ENCODE measurements around the gene AQP7.
"Not testable (repeated sequence)": the region's sequence is repeated elsewhere in the genome, so short reads cannot be mapped to it uniquely, and the experiment has no call there.

AQP7 gene
- 0 to 0.35 (median 0.17) reads per million in 3 donors for total RNA-seq

DNA sequence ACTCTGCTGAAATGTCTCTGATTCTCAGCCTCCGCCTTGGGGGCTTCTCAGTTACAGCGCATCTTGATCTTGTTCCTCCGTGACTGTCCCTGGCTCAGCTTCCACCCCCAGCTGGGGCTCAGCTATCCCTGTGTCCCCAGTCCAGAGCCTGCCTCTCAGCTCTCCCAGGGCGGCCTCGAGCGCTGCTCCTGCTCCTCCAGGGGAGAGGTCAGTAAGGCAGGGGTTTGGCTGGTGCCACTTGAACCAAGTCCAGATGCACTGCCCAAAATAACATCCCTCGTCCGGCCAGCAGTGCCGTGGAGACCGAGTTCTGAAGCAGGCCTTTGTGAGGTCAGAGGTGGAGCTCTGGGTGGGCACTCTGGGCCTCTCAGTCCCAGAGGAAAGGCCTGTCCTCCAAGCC, at the start of gene AQP7:
Gene AQP7, minus strand, starts transcription at position 198 of the 400 bp plus-strand sequence. CDS start 1,306 bp downstream, outside the sequence.
- H3K9me3 ChIP-seq (ENCODE audit: control insufficient read depth, low read length); H3K36me3 ChIP-seq (ENCODE audit: control insufficient read depth, insufficient read depth, low read length); H3K4me3 ChIP-seq (ENCODE audit: insufficient read depth, low read depth, low read length, poor library complexity, severe bottlenecking); H3K4me1 ChIP-seq (ENCODE audit: control insufficient read depth, insufficient read depth, low read length, poor library complexity, severe bottlenecking); H3K27ac ChIP-seq (ENCODE audit: insufficient read depth, low read length, poor library complexity, severe bottlenecking); H3K27me3 ChIP-seq (replicated peaks; ENCODE audit: control insufficient read depth, insufficient read depth, low read length, poor library complexity, severe bottlenecking); DNase-seq: not testable (repeated sequence)

DNA sequence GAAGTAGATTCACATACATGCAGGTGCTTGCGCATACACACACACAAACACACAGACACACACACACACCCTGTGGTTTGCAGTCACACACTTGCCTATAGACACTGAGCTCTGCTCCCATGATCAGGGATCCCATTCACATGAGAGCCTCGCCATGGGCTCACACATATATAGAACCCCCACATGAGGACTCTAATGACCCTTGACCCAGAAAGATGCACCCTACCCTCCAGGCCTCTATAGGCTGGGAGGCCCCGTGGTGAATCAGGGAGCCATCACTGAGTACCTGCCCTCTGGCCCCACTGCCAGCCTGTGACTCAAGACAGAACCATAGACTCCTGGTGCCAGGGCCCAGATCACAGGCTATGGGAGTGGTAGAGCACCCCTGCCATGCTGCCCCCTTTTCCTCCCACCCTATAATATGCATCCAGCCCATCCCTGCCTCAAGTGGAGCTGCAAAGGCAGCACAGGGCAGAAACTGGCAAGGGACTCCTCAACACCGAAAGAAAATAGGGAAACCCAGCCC, 48.3 kb upstream of the AQP7 start:
- Histone ChIP-seq H3K9me3 (ENCODE audit: control insufficient read depth, low read length) (no peaks in the 10 kb centered on the region), H3K27ac (ENCODE audit: insufficient read depth, low read length, poor library complexity, severe bottlenecking) (no peak overlapping the region), H3K4me1 (ENCODE audit: control insufficient read depth, insufficient read depth, low read length, poor library complexity, severe bottlenecking) (peaks cover 48% of the 10 kb centered on the region), H3K4me3 (ENCODE audit: insufficient read depth, low read depth, low read length, poor library complexity, severe bottlenecking) (no peak overlapping the region), H3K27me3 (replicated peaks; ENCODE audit: control insufficient read depth, insufficient read depth, low read length, poor library complexity, severe bottlenecking) (no peaks in the 10 kb centered on the region), H3K36me3 (ENCODE audit: control insufficient read depth, insufficient read depth, low read length) (no peaks in the 10 kb centered on the region)
- DNase-seq, result no peak

DNA sequence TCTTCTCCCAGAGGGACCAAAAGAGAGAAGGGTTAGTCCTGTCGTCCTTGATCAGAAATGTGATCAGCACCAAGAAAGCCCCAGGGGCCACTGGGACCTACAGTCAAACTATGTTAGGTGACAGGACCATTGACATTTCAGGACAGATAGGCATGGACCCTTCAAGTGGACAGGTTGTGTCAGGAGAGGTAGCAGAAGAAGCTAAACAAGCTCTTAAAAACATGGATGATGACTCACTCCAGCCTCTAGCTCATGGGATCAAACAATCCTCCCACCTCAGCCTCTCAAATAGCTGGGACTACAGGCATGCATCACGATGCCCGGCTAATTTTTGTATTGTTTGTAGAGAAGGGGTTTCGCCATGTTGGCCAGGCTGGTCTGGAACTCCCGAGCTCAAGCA, 47.3 kb upstream of the AQP7 start:
- Histone ChIP-seq H3K4me1 (ENCODE audit: control insufficient read depth, insufficient read depth, low read length, poor library complexity, severe bottlenecking) (peaks cover 54% of the 10 kb centered on the region), H3K9me3 (ENCODE audit: control insufficient read depth, low read length) (no peaks in the 10 kb centered on the region), H3K27ac (ENCODE audit: insufficient read depth, low read length, poor library complexity, severe bottlenecking) (no peak overlapping the region), H3K36me3 (ENCODE audit: control insufficient read depth, insufficient read depth, low read length) (no peaks in the 10 kb centered on the region), H3K27me3 (replicated peaks; ENCODE audit: control insufficient read depth, insufficient read depth, low read length, poor library complexity, severe bottlenecking) (no peaks in the 10 kb centered on the region), H3K4me3 (ENCODE audit: insufficient read depth, low read depth, low read length, poor library complexity, severe bottlenecking) (no peak overlapping the region)
- DNase-seq, result no peak

DNA sequence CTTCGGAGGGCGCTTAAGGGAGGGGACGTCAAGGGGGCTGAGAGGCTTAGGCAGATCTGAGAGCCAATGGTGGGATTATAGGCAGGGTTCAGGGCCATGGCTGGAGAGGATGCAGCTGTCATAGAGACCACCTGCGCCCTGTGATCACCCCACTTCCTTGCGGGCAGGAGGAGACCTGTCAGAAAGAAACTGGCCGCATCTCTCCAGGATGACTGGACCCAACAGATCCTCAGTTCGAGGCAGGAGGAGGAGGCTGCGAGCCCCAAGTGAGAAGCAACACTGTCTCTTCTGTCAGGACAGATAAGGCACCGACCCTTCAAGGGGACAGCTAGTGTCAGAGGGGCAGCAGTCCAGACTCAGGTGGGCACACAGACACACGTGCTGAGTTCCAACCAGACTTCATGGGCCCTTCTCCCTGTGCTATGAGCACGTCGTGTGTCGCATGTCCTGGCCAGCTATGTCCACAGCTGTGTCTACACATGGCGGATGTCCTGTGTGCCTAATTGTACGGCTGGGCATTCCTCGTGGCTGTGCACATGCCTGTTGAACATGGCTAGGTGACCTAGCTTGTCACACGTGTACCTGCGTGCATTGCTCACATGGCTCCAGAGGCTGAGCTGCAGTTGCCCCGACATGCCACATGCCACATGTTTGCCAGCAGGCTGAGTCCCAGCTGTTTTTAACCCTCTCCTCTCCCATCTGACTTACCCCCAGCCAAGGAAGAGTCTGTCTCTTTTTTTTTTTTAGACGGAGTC, 45.6 kb upstream of the AQP7 start:
- Histone ChIP-seq H3K4me1 (ENCODE audit: control insufficient read depth, insufficient read depth, low read length, poor library complexity, severe bottlenecking) (peaks cover 49% of the 10 kb centered on the region), H3K27me3 (replicated peaks; ENCODE audit: control insufficient read depth, insufficient read depth, low read length, poor library complexity, severe bottlenecking) (no peaks in the 10 kb centered on the region), H3K9me3 (ENCODE audit: control insufficient read depth, low read length) (no peaks in the 10 kb centered on the region), H3K4me3 (ENCODE audit: insufficient read depth, low read depth, low read length, poor library complexity, severe bottlenecking) (peak overlapping the region; percentile 77), H3K36me3 (ENCODE audit: control insufficient read depth, insufficient read depth, low read length) (peaks cover 9% of the 10 kb centered on the region), H3K27ac (ENCODE audit: insufficient read depth, low read length, poor library complexity, severe bottlenecking) (peak overlapping the region; percentile 77)
- DNase-seq, result no peak

- Histone ChIP-seq H3K4me1 (ENCODE audit: control insufficient read depth, insufficient read depth, low read length, poor library complexity, severe bottlenecking) (peaks cover 41% of the 10 kb centered on the region), H3K27ac (ENCODE audit: insufficient read depth, low read length, poor library complexity, severe bottlenecking) (peak within 1 kb of the TSS; percentile 77), H3K4me3 (ENCODE audit: insufficient read depth, low read depth, low read length, poor library complexity, severe bottlenecking) (peak within 1 kb of the TSS; percentile 77), H3K27me3 (replicated peaks; ENCODE audit: control insufficient read depth, insufficient read depth, low read length, poor library complexity, severe bottlenecking) (no peaks in the 10 kb centered on the region), H3K36me3 (ENCODE audit: control insufficient read depth, insufficient read depth, low read length) (peaks cover 17% of the 10 kb centered on the region), H3K9me3 (ENCODE audit: control insufficient read depth, low read length) (no peaks in the 10 kb centered on the region)
- DNase-seq, result peak; percentile 64 to 68 (median 64)
Observed at GRCh38 chr9:33446946-33447798, 44.8 kb upstream of the AQP7 start, which contains the start of gene AQP3. Gene AQP3 (minus strand): TSS chr9:33447593. CDS start chr9:33447530, 63 bp downstream.

GRCh38 chr9:33446240-33446945, 44.0 kb upstream of the AQP7 start:
- Histone ChIP-seq H3K4me1 (ENCODE audit: control insufficient read depth, insufficient read depth, low read length, poor library complexity, severe bottlenecking) (peaks cover 40% of the 10 kb centered on the region), H3K27ac (ENCODE audit: insufficient read depth, low read length, poor library complexity, severe bottlenecking) (peak overlapping the region; percentile 77), H3K9me3 (ENCODE audit: control insufficient read depth, low read length) (no peaks in the 10 kb centered on the region), H3K36me3 (ENCODE audit: control insufficient read depth, insufficient read depth, low read length) (peaks cover 25% of the 10 kb centered on the region), H3K27me3 (replicated peaks; ENCODE audit: control insufficient read depth, insufficient read depth, low read length, poor library complexity, severe bottlenecking) (no peaks in the 10 kb centered on the region), H3K4me3 (ENCODE audit: insufficient read depth, low read depth, low read length, poor library complexity, severe bottlenecking) (peak overlapping the region; percentile 77)
- DNase-seq, result peak; percentile 38 to 62 (median 57)

DNA sequence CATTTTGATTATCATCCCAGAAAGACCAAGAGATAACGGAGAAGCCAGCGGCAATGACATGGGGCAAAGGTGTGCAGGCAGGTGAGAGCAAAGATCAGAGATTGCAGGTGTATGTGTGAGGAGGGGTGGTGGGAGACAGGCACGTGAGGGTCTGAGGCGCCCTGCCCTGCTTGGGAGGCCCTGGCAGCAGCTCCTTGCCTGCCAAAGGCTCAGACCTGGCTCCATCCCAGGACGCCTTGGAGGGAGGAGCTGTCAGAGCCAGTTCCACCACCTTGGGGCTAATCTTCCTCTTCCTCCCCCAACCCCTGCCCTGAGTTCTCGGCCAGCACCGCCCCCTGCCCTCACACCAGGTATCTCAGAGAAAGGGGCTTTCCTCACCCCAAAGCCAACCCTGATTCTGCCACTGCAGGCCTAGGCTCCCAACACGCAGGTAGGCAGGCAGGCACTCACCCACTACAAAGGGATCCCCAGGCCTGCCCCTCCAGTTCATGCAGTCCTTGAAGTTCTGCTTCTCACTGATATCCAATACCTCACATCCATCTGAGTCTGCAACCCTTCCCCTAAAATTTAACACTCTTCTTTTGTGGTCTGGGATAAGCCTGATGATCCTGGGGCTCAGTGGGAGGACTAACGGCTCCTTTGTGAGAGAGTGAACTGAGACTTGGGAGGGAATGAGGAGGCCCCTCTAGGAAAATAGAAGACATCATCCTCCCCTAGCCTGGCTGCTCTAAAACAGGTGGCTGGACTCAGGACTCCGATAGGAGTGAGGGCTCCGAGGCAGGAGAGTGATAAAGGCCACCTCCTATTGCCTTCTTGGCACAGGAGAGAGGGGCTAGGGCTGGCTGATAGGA, 43.2 kb upstream of the AQP7 start:
- Histone ChIP-seq H3K27ac (ENCODE audit: insufficient read depth, low read length, poor library complexity, severe bottlenecking) (peak overlapping the region; percentile 77), H3K36me3 (ENCODE audit: control insufficient read depth, insufficient read depth, low read length) (peaks cover 28% of the 10 kb centered on the region), H3K27me3 (replicated peaks; ENCODE audit: control insufficient read depth, insufficient read depth, low read length, poor library complexity, severe bottlenecking) (no peaks in the 10 kb centered on the region), H3K9me3 (ENCODE audit: control insufficient read depth, low read length) (no peaks in the 10 kb centered on the region), H3K4me1 (ENCODE audit: control insufficient read depth, insufficient read depth, low read length, poor library complexity, severe bottlenecking) (peaks cover 40% of the 10 kb centered on the region), H3K4me3 (ENCODE audit: insufficient read depth, low read depth, low read length, poor library complexity, severe bottlenecking) (peak overlapping the region; percentile 77)
- DNase-seq, result peak in 2 of 3 donors; percentile 31 to 43

DNA sequence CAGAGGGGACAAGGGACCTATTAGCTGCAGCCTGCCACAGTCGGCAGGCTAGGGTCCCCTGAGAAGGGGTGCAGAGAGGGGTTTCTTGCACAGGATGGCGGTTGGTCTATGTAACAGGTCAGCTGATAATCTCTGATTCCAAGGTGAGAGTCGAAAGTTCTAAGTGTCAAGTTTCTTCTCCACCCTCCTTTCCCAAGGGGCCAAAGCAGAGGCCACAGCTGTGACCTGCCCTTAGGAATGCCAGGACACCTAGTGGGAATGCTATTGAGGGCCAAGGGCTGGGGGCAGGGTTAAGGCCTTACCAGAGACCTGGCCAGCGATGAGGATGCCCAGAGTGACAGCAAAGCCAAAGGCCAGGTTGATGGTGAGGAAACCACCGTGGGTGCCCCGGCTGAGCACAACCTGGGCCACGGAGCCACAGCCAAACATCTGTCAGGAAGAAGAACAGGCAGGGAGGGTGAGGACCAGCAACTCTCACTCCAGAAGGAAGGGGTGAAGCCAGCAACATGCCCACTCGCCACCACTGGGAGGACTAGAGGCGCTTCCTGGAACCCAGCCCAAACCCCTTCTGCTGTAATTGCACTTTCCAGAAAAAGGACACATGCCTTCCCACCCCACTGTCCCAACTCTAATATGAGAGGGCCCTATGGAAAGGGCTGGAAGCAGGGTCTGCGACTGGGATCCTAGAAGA, 41.2 kb upstream of the AQP7 start:
- Histone ChIP-seq H3K9me3 (ENCODE audit: control insufficient read depth, low read length) (no peaks in the 10 kb centered on the region), H3K4me3 (ENCODE audit: insufficient read depth, low read depth, low read length, poor library complexity, severe bottlenecking) (no peak overlapping the region), H3K4me1 (ENCODE audit: control insufficient read depth, insufficient read depth, low read length, poor library complexity, severe bottlenecking) (peaks cover 40% of the 10 kb centered on the region), H3K36me3 (ENCODE audit: control insufficient read depth, insufficient read depth, low read length) (peaks cover 31% of the 10 kb centered on the region), H3K27me3 (replicated peaks; ENCODE audit: control insufficient read depth, insufficient read depth, low read length, poor library complexity, severe bottlenecking) (no peaks in the 10 kb centered on the region), H3K27ac (ENCODE audit: insufficient read depth, low read length, poor library complexity, severe bottlenecking) (peak overlapping the region; percentile 77)
- no peak for DNase-seq

Measured in effector memory CD4-positive, alpha-beta T cell (primary cell).